CD14-positive monocyte (primary cell): ENCODE measurements around the gene LATS2. TPM values are rescaled to one million over a fixed set of nuclear protein-coding genes. Genes with fewer than 3 reads are reported as not detected.

Experiments
- DNase-seq, 3 donors: peaks; one replicate each; pipeline ENCODE4 v3.0.0-alpha.2; 2011 to 2022
- H2AFZ ChIP-seq: 2 replicates; pipeline ENCODE4 v1.6.0; 2012; ENCODE audit warnings: mild to moderate bottlenecking, low read depth, low read length, inconsistent platforms; ENCODE audit not compliant: insufficient read depth, poor library complexity, severe bottlenecking
- H3K27ac ChIP-seq, 2 donors: 1 replicate in 1 of 2; 2 replicates in 1 of 2; pipeline ENCODE4 v1.5.1; 2012 to 2013; ENCODE audit warnings: low read length in 2 of 2, control low read depth in 1 of 2, inconsistent platforms in 1 of 2, low read depth in 1 of 2, mild to moderate bottlenecking in 1 of 2
- H3K27me3 ChIP-seq, 2 donors: one replicate each; pipeline versions ENCODE4 v1.6.0 to v1.6.1; 2011 to 2013; ENCODE audit warnings: low read length in 2 of 2; ENCODE audit not compliant: control insufficient read depth in 2 of 2, insufficient read depth in 2 of 2
- H3K36me3 ChIP-seq, 2 donors: replicated peaks in 1 of 2; 1 replicate in 1 of 2; 2 replicates in 1 of 2; pipeline versions ENCODE4 v1.5.1 to v1.6.1; 2012 to 2013; ENCODE audit warnings: low read length in 2 of 2, control low read depth in 1 of 2, inconsistent platforms in 1 of 2, mild to moderate bottlenecking in 1 of 2; ENCODE audit not compliant: insufficient read depth in 2 of 2, control insufficient read depth in 1 of 2
- H3K4me1 ChIP-seq, 2 donors: 1 replicate in 1 of 2; 2 replicates in 1 of 2; pipeline versions ENCODE4 v1.5.1 to v1.6.1; 2012 to 2013; ENCODE audit warnings: low read length in 2 of 2, control low read depth in 1 of 2, inconsistent platforms in 1 of 2, mild to moderate bottlenecking in 1 of 2, moderate library complexity in 1 of 2; ENCODE audit not compliant: insufficient read depth in 2 of 2, control insufficient read depth in 1 of 2
- H3K4me2 ChIP-seq: replicated peaks from 2 replicates; pipeline ENCODE3; 2012; ENCODE audit warnings: low read length, moderate library complexity, mild to moderate bottlenecking; ENCODE audit not compliant: poor library complexity, severe bottlenecking; ENCODE audit errors: extremely low read depth
- H3K4me3 ChIP-seq, 3 experiments: fragments of 200-600 bp in 1 of 3; sonication (generic) in 1 of 3; replicated peaks in 1 of 3; 1 replicate in 2 of 3; 2 replicates in 1 of 3; pipeline ENCODE4 v1.5.1; 2011 to 2013; ENCODE audit warnings: low read length in 3 of 3, mild to moderate bottlenecking in 3 of 3, control low read depth in 2 of 3, low read depth in 2 of 3, inconsistent platforms in 1 of 3, moderate library complexity in 1 of 3
- H3K79me2 ChIP-seq: 2 replicates; pipeline ENCODE4 v1.6.0; 2012; ENCODE audit warnings: mild to moderate bottlenecking, control low read depth, inconsistent platforms, low read length, moderate library complexity; ENCODE audit not compliant: insufficient read depth
- H3K9ac ChIP-seq: 2 replicates; pipeline ENCODE4 v1.6.0; 2017; ENCODE audit warnings: low read length, mild to moderate bottlenecking; ENCODE audit not compliant: insufficient read depth, poor library complexity, severe bottlenecking
- H3K9me3 ChIP-seq, 2 donors: replicated peaks in 1 of 2; 1 replicate in 1 of 2; 2 replicates in 1 of 2; pipeline versions ENCODE4 v1.5.1 to v1.6.1; 2012 to 2013; ENCODE audit warnings: low read length in 2 of 2, control low read depth in 1 of 2; ENCODE audit not compliant: control insufficient read depth in 1 of 2, insufficient read depth in 1 of 2
- H4K20me1 ChIP-seq: 2 replicates; pipeline ENCODE4 v1.6.0; 2012; ENCODE audit warnings: mild to moderate bottlenecking, low read length, control low read depth, moderate library complexity; ENCODE audit not compliant: insufficient read depth
- H3K27ac Mint-ChIP-seq, 7 donors: one replicate each; pipeline ENCODE4 v1.8.0; 2020; ENCODE audit warnings: mild to moderate bottlenecking in 7 of 7, mixed read lengths in 7 of 7, moderate library complexity in 6 of 7, inconsistent platforms in 2 of 7
- H3K27me3 Mint-ChIP-seq, 3 donors: one replicate each; pipeline ENCODE4 v1.8.0; 2021 to 2022; ENCODE audit warnings: low read depth in 3 of 3, mild to moderate bottlenecking in 3 of 3, mixed read lengths in 3 of 3, moderate library complexity in 3 of 3, inconsistent platforms in 1 of 3
- H3K36me3 Mint-ChIP-seq, 2 donors: one replicate each; pipeline ENCODE4 v1.8.0; 2020; ENCODE audit warnings: mixed read lengths in 2 of 2, inconsistent platforms in 1 of 2, mild to moderate bottlenecking in 1 of 2
- H3K4me1 Mint-ChIP-seq: one replicate; pipeline ENCODE4 v1.8.0; 2020; ENCODE audit warnings: mild to moderate bottlenecking, mixed read lengths
- H3K4me3 Mint-ChIP-seq, 2 donors: one replicate each; pipeline ENCODE4 v1.8.0; 2020; ENCODE audit warnings: mild to moderate bottlenecking in 2 of 2, mixed read lengths in 2 of 2, moderate library complexity in 1 of 2
- H3K9me3 Mint-ChIP-seq, 7 donors: one replicate each; pipeline ENCODE4 v1.8.0; 2020 to 2022; ENCODE audit warnings: mixed read lengths in 7 of 7, mild to moderate bottlenecking in 6 of 7, moderate library complexity in 6 of 7, inconsistent platforms in 2 of 7
- WGBS: methylation state at CpG from one replicate; pipeline ENCODE4 v1.1.5; 2013; ENCODE audit warnings: missing lambda C conversion rate; ENCODE audit not compliant: insufficient coverage; 5-methylcytosine and 5-hydroxymethylcytosine counted together
- intact Hi-C, 2 donors: fragments of 100-400 bp; cut with micrococcal nuclease; formaldehyde crosslinking; loops; one replicate each; pipeline versions ENCODE4 v1.15.0 to v1.15.1; 2023
- polyA plus RNA-seq, 3 donors: library from polyadenylated mRNA; depleted of rRNA in 1 of 3; unstranded in 2 of 3; stranded (reverse) in 1 of 3; fragments of 300-500 nt in 2 of 3; fragments of >200 nt in 1 of 3; fragmentation: Illumina TruSeq in 2 of 3; gene quantifications; 1 replicate in 2 of 3; 2 replicates in 1 of 3; pipeline ENCODE4 v1.2.3, GENCODE V29; 2012 to 2021
- TF ChIP-seq, protein P1 (sequence below): fragments of 200-600 bp; IDR thresholded peaks from one replicate; pipeline ENCODE4 v1.8.0; 2022; ENCODE audit warnings: antibody characterized with exemption, mild to moderate bottlenecking

Gene LATS2
- polyA plus RNA-seq, 3 donors = 0.96 to 11.2 (median 1.0) TPM

GRCh38 chr13:20955496-20955895 is 105.9 kb downstream of the LATS2 start:
- TF ChIP-seq, protein P1, sequence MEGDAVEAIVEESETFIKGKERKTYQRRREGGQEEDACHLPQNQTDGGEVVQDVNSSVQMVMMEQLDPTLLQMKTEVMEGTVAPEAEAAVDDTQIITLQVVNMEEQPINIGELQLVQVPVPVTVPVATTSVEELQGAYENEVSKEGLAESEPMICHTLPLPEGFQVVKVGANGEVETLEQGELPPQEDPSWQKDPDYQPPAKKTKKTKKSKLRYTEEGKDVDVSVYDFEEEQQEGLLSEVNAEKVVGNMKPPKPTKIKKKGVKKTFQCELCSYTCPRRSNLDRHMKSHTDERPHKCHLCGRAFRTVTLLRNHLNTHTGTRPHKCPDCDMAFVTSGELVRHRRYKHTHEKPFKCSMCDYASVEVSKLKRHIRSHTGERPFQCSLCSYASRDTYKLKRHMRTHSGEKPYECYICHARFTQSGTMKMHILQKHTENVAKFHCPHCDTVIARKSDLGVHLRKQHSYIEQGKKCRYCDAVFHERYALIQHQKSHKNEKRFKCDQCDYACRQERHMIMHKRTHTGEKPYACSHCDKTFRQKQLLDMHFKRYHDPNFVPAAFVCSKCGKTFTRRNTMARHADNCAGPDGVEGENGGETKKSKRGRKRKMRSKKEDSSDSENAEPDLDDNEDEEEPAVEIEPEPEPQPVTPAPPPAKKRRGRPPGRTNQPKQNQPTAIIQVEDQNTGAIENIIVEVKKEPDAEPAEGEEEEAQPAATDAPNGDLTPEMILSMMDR = no peak
- peaks cover 0 to 5% (median 0%) of the 10 kb centered on the region in 3 donors for H3K27me3 Mint-ChIP-seq
- no peak overlapping the region for H3K27ac ChIP-seq
- no peaks in the 10 kb centered on the region for H3K9me3 ChIP-seq
- H3K36me3 Mint-ChIP-seq = no peaks in the 10 kb centered on the region
- H3K27ac Mint-ChIP-seq = no peak overlapping the region
- no peaks in the 10 kb centered on the region for H3K79me2 ChIP-seq
- H3K4me1 Mint-ChIP-seq = peaks cover 9% of the 10 kb centered on the region
- H3K4me3 Mint-ChIP-seq = no peak overlapping the region
- no peak overlapping the region for H3K4me2 ChIP-seq
- intact Hi-C loops = loop anchor here in 1 of 2 donors (10.0 kb wide), 1 partner anchor 89 kb away; no protein-coding TSS in a partner anchor
- no peaks in the 10 kb centered on the region for H4K20me1 ChIP-seq
- DNase-seq = no peak
- H3K4me3 ChIP-seq = no peak overlapping the region
- no peak overlapping the region for H3K9ac ChIP-seq
- H2AFZ ChIP-seq = no peak overlapping the region
- H3K36me3 ChIP-seq = no peaks in the 10 kb centered on the region
- WGBS = 100% methylated on average over 2 of the region's 6 CpGs
- H3K4me1 ChIP-seq = no peaks in the 10 kb centered on the region
- no peaks in the 10 kb centered on the region for H3K27me3 ChIP-seq
- peaks cover 0 to 2% (median 0%) of the 10 kb centered on the region in 7 donors for H3K9me3 Mint-ChIP-seq

DNA sequence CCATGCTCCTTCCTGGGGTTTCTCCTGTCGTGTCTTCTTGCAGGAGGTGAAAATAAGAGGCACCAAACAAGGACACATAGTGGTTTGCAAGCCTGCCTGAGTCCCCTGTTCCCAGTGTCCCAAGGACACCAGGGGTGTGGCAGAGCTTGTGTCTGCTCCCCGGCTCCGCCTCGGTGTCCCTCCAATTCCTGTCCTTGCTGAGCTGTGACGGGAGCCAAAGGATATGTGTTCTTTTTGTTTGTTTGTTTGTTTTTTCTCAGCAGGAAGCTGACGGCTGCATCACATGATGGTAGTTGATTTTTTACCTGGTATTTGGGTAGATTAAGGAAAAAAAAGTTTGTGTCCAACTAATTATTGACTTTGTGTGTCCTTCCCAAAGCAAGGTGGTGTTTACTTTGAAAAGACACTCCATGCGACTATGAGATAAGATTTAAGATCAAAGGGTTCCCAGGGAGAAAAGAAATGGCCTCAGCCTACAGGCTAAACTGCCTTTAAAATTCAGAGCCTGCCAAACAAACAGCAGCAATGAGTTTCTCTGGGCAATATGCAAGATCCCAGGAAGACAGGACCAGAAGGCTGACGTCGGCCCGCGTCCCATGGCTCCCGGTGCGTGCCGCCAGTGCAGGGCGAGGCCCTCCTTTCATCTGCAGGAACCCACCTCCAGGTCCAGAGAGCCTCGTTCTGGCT is 108.0 kb downstream of the LATS2 start:
- peak overlapping the region; percentile 8 for H3K9ac ChIP-seq
- no peaks in the 10 kb centered on the region for H4K20me1 ChIP-seq
- H3K9me3 ChIP-seq = no peaks in the 10 kb centered on the region
- no peak overlapping the region for H3K4me2 ChIP-seq
- intact Hi-C loops = loop anchor here in 1 of 2 donors (10.0 kb wide), 1 partner anchor 91 kb away; no protein-coding TSS in a partner anchor
- no peak for DNase-seq
- TF ChIP-seq, protein P1 = no peak
- no peak overlapping the region for H2AFZ ChIP-seq
- Mint-ChIP-seq H3K4me3 (no peak overlapping the region), H3K27me3 (peaks cover 0 to 3% (median 2%) of the 10 kb centered on the region in 3 donors), H3K27ac (no peak overlapping the region), H3K9me3 (no peaks in the 10 kb centered on the region), H3K4me1 (peaks cover 11% of the 10 kb centered on the region), H3K36me3 (no peaks in the 10 kb centered on the region)
- H3K4me3 ChIP-seq = no peak overlapping the region
- no peak overlapping the region for H3K27ac ChIP-seq
- WGBS = 92% methylated on average over 13 of the region's 16 CpGs
- no peaks in the 10 kb centered on the region for H3K36me3 ChIP-seq
- no peaks in the 10 kb centered on the region for H3K27me3 ChIP-seq
- no peaks in the 10 kb centered on the region for H3K79me2 ChIP-seq
- no peaks in the 10 kb centered on the region for H3K4me1 ChIP-seq
